IMR-90 (cell line): ENCODE data around the gene MBD2.

Experiments used
- BHLHE40 ChIP-seq: fragments of 150-350 bp; IDR thresholded peaks from 2 replicates; pipeline ENCODE4 v1.6.1; 2016; ENCODE audit warnings: mild to moderate bottlenecking, low read depth, low read length
- CHD1 ChIP-seq: IDR thresholded peaks from 2 replicates; pipeline ENCODE4 v1.6.1; 2012; ENCODE audit warnings: low read depth, low read length, improper control_type of control experiment
- MAFK ChIP-seq: IDR thresholded peaks from 2 replicates; pipeline ENCODE4 v1.6.1; 2012; ENCODE audit warnings: low read depth, low read length, improper control_type of control experiment
- MAZ ChIP-seq: IDR thresholded peaks from 2 replicates; pipeline ENCODE4 v1.6.1; 2012; ENCODE audit warnings: low read depth, mild to moderate bottlenecking, low read length, improper control_type of control experiment, moderate library complexity, borderline replicate concordance
- MXI1 ChIP-seq: IDR thresholded peaks from 2 replicates; pipeline ENCODE4 v1.6.1; 2012; ENCODE audit warnings: low read depth, mild to moderate bottlenecking, low read length, moderate library complexity, borderline replicate concordance
- POLR2A ChIP-seq: IDR thresholded peaks from 2 replicates; pipeline ENCODE4 v1.6.1; 2012; ENCODE audit warnings: mild to moderate bottlenecking, low read depth, low read length
- RAD21 ChIP-seq: IDR thresholded peaks from 2 replicates; pipeline ENCODE4 v1.6.1; 2012; ENCODE audit warnings: low read length, improper control_type of control experiment
- RCOR1 ChIP-seq: IDR thresholded peaks from 2 replicates; pipeline ENCODE4 v1.6.1; 2012; ENCODE audit warnings: mild to moderate bottlenecking, low read length, improper control_type of control experiment; ENCODE audit not compliant: insufficient replicate concordance
- RFX5 ChIP-seq: IDR thresholded peaks from 2 replicates; pipeline ENCODE4 v1.8.0; 2012; ENCODE audit warnings: low read depth, mild to moderate bottlenecking, low read length, moderate library complexity
- SMC3 ChIP-seq: fragments of 150-350 bp; IDR thresholded peaks from 2 replicates; pipeline ENCODE4 v1.6.1; 2016; ENCODE audit warnings: low read depth, mild to moderate bottlenecking, antibody characterized with exemption, low read length, moderate library complexity
- TF ChIP-seq, protein P1 (sequence below): conservative IDR thresholded peaks from 2 replicates; pipeline ENCODE4 v1.5.1; 2012; ENCODE audit warnings: mild to moderate bottlenecking, low read depth, low read length, improper control_type of control experiment
- TF ChIP-seq, protein P2 (sequence below): fragments of 150-350 bp; IDR thresholded peaks from 2 replicates; pipeline ENCODE4 v1.6.1; 2017; ENCODE audit warnings: mild to moderate bottlenecking, antibody characterized with exemption, low read length, low read depth
- TF ChIP-seq, protein P3 (sequence below): fragments of 150-350 bp; IDR thresholded peaks from 2 replicates; pipeline ENCODE4 v1.6.1; 2016; ENCODE audit warnings: low read depth, mild to moderate bottlenecking, low read length, moderate library complexity, borderline replicate concordance

DNA sequence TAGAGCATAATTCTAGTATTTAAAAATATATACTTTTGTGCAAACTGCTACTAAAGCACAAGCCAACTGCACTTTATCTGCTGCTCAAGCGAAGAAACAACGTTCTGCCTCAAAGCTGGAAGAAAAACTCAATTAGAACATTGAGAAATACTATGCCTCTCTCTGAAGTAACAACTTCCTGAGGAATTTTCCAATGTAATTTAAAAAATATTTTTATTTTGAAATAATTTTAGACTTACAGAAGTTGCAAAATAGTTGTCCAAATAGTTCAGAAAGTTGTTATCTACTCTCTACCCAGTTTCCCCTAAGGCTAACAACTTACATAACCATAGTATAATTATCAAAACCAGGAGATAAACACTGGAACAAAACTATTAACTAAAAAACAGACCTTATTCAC is 32.5 kb upstream of the MBD2 start:
- TF ChIP-seq, protein P1, sequence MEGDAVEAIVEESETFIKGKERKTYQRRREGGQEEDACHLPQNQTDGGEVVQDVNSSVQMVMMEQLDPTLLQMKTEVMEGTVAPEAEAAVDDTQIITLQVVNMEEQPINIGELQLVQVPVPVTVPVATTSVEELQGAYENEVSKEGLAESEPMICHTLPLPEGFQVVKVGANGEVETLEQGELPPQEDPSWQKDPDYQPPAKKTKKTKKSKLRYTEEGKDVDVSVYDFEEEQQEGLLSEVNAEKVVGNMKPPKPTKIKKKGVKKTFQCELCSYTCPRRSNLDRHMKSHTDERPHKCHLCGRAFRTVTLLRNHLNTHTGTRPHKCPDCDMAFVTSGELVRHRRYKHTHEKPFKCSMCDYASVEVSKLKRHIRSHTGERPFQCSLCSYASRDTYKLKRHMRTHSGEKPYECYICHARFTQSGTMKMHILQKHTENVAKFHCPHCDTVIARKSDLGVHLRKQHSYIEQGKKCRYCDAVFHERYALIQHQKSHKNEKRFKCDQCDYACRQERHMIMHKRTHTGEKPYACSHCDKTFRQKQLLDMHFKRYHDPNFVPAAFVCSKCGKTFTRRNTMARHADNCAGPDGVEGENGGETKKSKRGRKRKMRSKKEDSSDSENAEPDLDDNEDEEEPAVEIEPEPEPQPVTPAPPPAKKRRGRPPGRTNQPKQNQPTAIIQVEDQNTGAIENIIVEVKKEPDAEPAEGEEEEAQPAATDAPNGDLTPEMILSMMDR: no peak
- no peak for TF ChIP-seq POLR2A
- no peak for TF ChIP-seq RAD21
- TF ChIP-seq MAZ: no peak
- TF ChIP-seq, protein P2, sequence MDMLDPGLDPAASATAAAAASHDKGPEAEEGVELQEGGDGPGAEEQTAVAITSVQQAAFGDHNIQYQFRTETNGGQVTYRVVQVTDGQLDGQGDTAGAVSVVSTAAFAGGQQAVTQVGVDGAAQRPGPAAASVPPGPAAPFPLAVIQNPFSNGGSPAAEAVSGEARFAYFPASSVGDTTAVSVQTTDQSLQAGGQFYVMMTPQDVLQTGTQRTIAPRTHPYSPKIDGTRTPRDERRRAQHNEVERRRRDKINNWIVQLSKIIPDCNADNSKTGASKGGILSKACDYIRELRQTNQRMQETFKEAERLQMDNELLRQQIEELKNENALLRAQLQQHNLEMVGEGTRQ: no peak
- TF ChIP-seq, protein P3, sequence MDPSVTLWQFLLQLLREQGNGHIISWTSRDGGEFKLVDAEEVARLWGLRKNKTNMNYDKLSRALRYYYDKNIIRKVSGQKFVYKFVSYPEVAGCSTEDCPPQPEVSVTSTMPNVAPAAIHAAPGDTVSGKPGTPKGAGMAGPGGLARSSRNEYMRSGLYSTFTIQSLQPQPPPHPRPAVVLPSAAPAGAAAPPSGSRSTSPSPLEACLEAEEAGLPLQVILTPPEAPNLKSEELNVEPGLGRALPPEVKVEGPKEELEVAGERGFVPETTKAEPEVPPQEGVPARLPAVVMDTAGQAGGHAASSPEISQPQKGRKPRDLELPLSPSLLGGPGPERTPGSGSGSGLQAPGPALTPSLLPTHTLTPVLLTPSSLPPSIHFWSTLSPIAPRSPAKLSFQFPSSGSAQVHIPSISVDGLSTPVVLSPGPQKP: no peak
- no peak for TF ChIP-seq CHD1
- TF ChIP-seq MAFK: no peak
- no peak for TF ChIP-seq MXI1
- TF ChIP-seq BHLHE40: no peak
- no peak for TF ChIP-seq RFX5
- TF ChIP-seq SMC3: no peak
- no peak for TF ChIP-seq RCOR1
